Mucosa of descending colon (tissue), 3 donors: ENCODE data around the gene TSPAN15. TPM values are rescaled to one million over a fixed set of nuclear protein-coding genes. Genes with fewer than 3 reads are reported as not detected.

ENCODE experiments used
- ATAC-seq: fragments of 200-7000 bp; cut with Tn5 transposase; one replicate; pipeline ENCODE4 v1.9.1; 2020; ENCODE audit warnings: mild to moderate bottlenecking, moderate library complexity
- DNase-seq, 3 donors: peaks; one replicate each; pipeline ENCODE4 v3.0.0-alpha.2; 2020
- H3K36me3 ChIP-seq: fragments of 200-600 bp; one replicate; pipeline ENCODE4 v1.8.0; 2021; ENCODE audit warnings: low read depth, mild to moderate bottlenecking
- H3K4me1 ChIP-seq: fragments of 200-600 bp; one replicate; pipeline ENCODE4 v1.8.0; 2021; ENCODE audit warnings: low read depth, mild to moderate bottlenecking
- H3K4me3 ChIP-seq: fragments of 200-600 bp; one replicate; pipeline ENCODE4 v1.8.0; 2021; ENCODE audit warnings: mild to moderate bottlenecking
- H3K9me3 ChIP-seq: fragments of 200-600 bp; one replicate; pipeline ENCODE4 v1.8.0; 2021; ENCODE audit warnings: mild to moderate bottlenecking
- intact Hi-C, 2 donors: fragments of 100-400 bp; cut with DNase I in 1 of 2; cut with micrococcal nuclease in 1 of 2; formaldehyde crosslinking; loops; one replicate each; pipeline versions ENCODE4 v1.11.0 to v1.11.1; 2022; cut with DNase I, micrococcal nuclease
- total RNA-seq, 3 donors: library from RNA; stranded (reverse); fragmentation: NEBNext Ultra II Directional in 2 of 3; extraction: Animal tissue kit (Norgen Biotek cat#: 25700) in 2 of 3; gene quantifications; one replicate each; pipeline versions ENCODE4 v1.2.1 to v1.2.4, GENCODE V29; 2021 to 2023
- TF ChIP-seq, protein P1 (sequence below): fragments of 200-600 bp; IDR thresholded peaks from one replicate; pipeline ENCODE4 v1.8.0; 2022; ENCODE audit warnings: antibody characterized with exemption, mild to moderate bottlenecking
- donor health status: DM: no; HTN: no; CAD: no; lungs with moderate emphysema.
- donor health status: DM: no; HTN: no; CAD: no.
- donor health status: DM: no; HTN: yes; CAD: no.

The TSPAN15 gene
- total RNA-seq, 3 donors from 2014 or later, result 118 to 183 (median 139) TPM

DNA sequence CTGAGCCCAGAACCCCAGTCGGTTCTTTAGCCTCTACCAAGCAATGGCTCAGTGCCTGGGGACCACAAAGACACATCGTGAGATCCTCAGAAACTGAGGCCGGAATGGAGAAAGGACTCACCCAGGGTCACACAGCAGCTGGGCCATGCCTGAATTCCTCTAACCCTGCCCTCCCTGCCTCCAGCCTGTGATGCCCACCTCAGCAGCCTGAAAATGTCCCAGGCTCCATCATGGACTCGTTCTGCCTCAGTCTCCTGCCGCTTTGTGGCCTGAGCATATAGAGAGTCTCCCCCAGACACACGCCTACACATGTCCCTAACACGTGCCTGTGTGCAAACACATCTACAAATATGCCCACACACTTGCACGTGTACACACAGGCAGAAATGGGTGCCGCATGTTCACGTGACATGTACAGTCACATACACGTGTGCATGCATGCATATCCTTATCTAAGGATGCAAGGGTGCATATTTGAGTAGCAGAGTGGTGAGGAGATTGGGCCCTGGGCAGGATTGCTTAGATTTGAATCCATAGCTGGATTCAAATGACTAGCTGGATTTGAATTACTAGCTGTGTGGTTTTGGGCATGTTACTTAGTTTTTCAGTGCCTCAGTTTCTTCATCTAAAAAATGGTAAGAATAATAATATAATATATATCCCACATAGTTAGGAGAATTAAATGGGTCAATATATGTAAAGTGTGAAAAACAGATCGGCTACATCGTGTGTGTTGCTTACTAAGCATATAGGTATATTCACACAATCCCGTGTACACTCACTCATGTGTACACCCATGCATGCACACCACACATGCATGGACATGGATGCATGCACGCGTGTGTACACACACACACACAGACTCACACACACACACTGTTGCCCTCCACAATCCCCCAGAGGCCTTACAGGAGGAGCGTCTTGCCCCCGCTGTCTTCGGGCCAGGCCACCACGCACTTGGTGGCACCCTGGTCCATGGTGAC lies 36.9 kb upstream of the TSPAN15 start:
- TF ChIP-seq, protein P1, sequence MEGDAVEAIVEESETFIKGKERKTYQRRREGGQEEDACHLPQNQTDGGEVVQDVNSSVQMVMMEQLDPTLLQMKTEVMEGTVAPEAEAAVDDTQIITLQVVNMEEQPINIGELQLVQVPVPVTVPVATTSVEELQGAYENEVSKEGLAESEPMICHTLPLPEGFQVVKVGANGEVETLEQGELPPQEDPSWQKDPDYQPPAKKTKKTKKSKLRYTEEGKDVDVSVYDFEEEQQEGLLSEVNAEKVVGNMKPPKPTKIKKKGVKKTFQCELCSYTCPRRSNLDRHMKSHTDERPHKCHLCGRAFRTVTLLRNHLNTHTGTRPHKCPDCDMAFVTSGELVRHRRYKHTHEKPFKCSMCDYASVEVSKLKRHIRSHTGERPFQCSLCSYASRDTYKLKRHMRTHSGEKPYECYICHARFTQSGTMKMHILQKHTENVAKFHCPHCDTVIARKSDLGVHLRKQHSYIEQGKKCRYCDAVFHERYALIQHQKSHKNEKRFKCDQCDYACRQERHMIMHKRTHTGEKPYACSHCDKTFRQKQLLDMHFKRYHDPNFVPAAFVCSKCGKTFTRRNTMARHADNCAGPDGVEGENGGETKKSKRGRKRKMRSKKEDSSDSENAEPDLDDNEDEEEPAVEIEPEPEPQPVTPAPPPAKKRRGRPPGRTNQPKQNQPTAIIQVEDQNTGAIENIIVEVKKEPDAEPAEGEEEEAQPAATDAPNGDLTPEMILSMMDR, result no peak
- H3K36me3 ChIP-seq, result no peaks in the 10 kb centered on the region
- peaks cover 19% of the 10 kb centered on the region for H3K4me1 ChIP-seq
- no peak overlapping the region for H3K4me3 ChIP-seq
- H3K9me3 ChIP-seq, result no peaks in the 10 kb centered on the region
- intact Hi-C loops, result no loop called here
- DNase-seq, result no peak
- no peak for ATAC-seq

DNA sequence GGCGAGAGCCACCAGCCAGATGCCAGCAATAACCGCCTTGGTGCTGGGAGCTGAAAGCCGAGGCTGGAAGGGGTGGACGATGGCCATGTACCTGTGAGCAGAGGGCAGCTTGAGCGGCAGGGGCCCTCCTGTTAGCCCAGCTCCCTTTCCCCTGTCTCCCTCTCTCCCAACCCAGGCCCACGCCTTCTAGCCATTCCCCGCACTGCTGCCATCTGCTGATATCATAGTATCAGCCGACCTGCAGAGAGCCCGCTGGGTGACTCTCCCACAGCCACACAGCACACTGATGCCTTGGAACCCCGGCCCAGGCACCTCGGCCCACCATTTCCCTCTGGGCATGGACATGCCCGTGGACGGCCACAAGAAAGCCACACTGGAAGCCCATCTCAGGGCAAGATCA lies 36.2 kb upstream of the TSPAN15 start:
- ATAC-seq, result no peak
- Histone ChIP-seq H3K36me3 (no peaks in the 10 kb centered on the region), H3K9me3 (no peaks in the 10 kb centered on the region), H3K4me1 (peaks cover 22% of the 10 kb centered on the region), H3K4me3 (no peak overlapping the region)
- intact Hi-C loops, result no loop called here
- TF ChIP-seq, protein P1, result no peak
- DNase-seq, result no peak

DNA sequence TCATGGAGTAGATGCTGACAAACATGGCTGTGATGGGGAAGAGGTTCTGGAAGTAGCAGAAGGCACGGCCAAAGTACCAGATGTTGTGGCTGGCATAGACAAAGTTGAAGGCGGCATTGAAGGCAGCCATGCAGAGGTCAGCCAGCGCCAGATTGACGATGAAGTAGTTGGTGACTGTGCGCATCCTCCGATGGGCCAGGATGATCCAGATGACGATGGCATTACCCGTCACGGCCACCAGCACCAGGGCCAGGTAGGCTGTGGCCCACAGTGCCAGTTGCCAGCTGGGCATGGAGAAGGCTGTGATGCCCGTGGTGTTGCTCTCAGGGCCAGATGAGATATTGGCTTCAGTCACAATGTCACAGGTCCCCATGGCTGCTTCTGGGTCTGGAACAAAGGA lies 35.3 kb upstream of the TSPAN15 start:
- intact Hi-C loops, result no loop called here
- TF ChIP-seq, protein P1, result no peak
- H3K4me3 ChIP-seq, result no peak overlapping the region

DNA sequence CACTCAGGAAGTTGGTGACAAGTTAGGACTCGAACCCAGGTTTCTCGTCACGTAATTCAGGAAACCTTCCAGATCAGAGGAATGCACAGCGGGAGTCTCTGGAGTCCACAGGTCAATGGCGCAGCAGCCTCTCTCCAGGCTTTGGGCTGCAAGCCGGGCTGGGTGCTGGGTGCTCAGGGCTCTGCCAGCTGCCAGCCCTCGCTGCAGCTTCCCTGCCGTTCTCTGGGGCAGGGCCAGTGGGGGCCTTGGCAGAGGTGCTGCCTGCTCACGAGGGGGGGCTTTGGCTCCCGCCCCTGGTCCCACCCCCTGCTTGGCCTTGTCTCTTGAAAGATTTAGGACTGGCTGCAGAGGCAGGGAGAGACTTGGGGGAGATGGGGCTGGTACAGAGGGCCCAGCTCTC lies 34.6 kb upstream of the TSPAN15 start, which contains the start of gene TACR2:
Gene TACR2 (minus strand): TSS at position 224 of the 400 bp plus-strand sequence. CDS start 595 bp downstream, outside the sequence.
- no peaks in the 10 kb centered on the region for H3K36me3 ChIP-seq
- intact Hi-C loops, result no loop called here
- no peaks in the 10 kb centered on the region for H3K9me3 ChIP-seq
- TF ChIP-seq, protein P1, result no peak
- H3K4me3 ChIP-seq, result no peak within 1 kb of the TSS
- peaks cover 26% of the 10 kb centered on the region for H3K4me1 ChIP-seq
- DNase-seq, result no peak
- ATAC-seq, result no peak

More for the DNA sequence above, 35.3 kb upstream of the TSPAN15 start:
- Histone ChIP-seq H3K36me3 (no peaks in the 10 kb centered on the region), H3K4me1 (peaks cover 22% of the 10 kb centered on the region), H3K9me3 (no peaks in the 10 kb centered on the region)
- DNase-seq (no peak), ATAC-seq (no peak)

DNA sequence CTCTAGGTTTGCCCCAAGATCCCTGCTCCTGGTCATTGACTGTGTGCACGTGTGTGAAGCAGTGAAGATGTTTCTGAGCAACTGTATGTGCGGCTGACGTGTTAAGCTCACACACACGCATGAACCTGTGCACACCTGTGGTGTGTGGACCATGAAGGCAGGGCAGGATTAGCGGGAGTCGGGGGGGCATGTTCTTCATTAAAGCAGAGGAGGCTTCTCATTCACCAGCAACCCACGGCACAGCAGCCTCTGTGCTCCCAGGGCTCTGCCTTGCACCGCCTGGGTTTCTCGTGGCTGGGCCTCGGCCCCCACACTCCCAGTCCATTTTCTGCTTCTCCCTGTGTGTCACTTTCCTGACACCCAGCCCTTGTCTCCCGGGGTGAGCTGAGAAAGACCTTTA lies 33.7 kb upstream of the TSPAN15 start:
- no peak for DNase-seq
- intact Hi-C loops, result no loop called here
- no peaks in the 10 kb centered on the region for H3K36me3 ChIP-seq
- peaks cover 28% of the 10 kb centered on the region for H3K4me1 ChIP-seq
- H3K4me3 ChIP-seq, result no peak overlapping the region
- TF ChIP-seq, protein P1, result no peak
- no peak for ATAC-seq
- no peaks in the 10 kb centered on the region for H3K9me3 ChIP-seq
